GM18519 (cell line): ENCODE measurements around the gene RMND5A.

Source experiments
- ATAC-seq: cut with Tn5 transposase; IDR thresholded peaks from one replicate; pipeline ENCODE4 v1.9.1; 2021; ENCODE audit warnings: mild to moderate bottlenecking, moderate library complexity; ENCODE audit not compliant: unreplicated experiment, low FRiP score

The RMND5A gene

GRCh38 chr2:86760371-86760770, 40.3 kb downstream of the RMND5A start:
- ATAC-seq: no peak

DNA sequence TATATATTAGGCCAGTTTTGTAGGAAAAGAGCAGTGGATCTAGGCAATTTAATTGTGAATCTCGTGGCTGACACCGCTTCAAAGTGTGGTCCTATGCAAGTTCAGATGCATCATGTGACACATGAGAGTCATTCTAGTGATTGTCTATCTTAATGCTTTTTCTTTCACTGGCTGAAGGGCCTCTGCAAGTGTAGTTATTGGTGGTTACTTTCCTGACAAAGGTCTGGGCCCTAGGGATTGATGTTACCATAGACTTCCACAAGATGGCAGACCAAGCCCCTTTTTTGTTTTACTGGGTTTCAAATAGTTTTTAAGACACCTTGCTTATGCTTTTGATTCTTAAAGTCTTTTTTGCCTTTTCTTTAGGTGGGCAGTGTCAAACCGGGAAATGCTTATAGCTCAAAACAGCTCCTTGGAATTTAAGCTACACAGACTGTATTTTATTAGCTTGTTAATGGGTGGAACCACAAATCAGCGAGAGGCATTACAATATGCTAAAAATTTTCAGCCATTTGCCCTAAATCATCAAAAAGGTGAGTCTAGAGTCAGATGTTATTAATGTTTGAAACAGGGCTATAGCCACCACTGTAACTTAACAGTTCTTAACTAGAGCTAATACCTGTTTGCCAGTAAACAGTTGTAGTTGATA, 44.7 kb downstream of the RMND5A start:
- ATAC-seq: no peak

- ATAC-seq: no peak
Observed at GRCh38 chr2:86765310-86765695, 45.2 kb downstream of the RMND5A start.

DNA sequence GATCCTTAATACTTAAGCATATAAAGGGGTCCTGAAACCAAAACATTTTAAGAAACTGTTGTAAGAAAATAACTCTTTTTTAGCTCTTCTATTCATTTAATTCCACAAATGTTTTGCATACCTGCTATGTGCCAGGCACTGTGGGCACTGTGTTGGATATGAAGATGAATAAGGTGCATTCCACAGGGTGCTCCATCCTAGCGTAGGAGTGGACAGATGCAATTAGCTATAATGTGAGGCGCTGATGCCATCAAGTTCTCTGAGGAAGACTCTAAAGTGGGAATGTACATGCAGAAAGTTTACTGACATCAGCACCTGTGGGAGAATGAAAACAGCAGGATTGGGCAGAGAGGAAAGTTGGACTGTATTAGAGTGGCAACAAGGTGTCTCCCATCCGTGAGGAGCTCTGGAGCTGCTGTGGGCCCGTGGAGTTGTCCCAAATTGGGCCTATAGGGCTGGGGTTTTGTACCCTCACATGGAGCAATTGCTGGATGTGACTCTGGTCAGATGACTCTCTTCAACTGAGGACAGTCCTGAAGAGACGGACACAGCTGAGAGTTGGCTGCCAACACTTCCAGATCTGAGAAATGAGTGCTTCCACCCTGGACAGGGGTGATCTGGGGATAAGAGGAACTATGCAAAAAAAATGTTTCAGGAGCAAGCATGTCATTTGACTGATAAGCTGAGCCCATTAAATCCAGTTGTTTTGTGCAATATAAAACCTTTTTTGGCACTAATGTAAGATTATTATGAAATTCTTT, 48.3 kb downstream of the RMND5A start:
- no peak for ATAC-seq

DNA sequence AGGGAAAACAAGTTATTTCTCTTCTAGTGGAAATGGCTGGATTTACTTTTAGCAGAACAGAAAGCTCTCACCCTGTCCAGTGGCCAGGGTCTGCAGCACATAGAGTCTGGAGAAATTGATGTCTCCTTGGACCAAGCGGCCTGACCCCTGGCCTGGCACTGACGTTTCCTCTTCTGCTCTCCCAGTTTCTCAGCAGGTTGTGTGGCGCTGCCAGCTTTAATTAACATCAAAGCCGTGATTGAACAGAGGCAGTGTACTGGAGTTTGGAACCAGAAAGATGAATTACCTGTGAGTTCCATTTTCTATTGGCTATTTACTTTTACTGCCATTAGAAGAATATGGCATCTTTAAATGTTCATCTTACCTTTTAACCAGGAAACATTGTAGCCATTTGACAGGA, 49.7 kb downstream of the RMND5A start:
- ATAC-seq: no peak

DNA sequence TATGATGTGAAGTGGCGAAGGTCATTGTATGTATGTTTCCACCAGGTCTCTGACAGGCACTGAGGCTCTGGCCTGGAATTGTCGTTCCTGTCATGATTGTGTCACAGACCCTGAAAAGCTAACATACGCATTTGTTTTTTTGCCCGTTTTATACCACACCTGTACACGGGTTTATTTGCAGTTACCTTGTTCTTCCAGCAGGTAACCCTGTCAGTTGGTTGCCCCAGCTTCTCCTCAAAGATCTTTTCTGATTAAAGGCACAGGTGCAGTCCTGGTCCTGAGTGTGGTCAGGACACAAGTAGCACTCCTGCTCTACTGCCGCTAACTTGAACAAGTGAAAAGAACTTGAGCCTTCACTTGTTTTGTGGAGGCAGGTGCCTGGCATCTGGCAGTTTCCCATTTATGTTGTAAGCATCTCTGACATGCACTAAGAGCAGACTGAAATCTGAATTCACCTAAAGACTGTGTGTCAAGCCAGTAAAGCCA, 50.8 kb downstream of the RMND5A start:
- ATAC-seq: no peak

DNA sequence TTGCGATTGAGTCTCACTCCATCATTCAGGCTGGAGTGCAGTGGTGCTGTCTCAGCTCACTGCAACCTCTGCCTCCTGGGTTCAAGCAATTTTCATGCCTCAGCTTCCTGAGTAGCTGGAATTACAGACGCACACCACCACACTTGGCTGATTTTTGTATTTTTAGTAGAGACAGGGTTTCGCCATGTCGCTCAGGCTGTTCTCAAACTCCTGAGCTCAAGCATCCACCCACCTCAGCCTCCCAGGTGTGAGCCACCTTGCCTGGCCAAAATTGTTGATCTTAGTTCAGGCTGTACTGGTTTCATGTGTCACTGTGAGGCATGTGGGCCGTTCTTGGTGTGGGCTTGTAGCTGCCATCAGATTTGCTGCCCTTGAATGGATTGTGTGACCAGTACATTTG, 52.5 kb downstream of the RMND5A start:
- no peak for ATAC-seq

DNA sequence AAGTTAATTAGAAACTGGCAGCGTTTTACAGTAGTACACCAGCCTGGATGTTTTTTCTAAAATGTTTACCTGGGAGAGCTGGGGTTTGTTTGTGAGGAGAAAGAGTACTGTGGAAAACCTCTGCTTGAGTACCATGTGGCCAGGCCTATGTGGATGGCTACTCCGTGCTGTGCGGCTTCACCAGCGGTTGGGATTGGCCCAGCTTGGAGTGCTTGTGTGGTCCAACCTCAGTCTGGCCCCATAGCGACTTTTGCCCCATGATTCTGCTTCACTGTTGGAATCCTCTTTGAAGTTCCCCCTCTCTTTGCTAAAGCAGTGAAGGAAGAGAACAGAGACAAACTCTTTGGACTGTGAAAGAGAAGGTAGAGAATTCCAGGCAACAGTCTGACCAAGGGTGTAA, 54.8 kb downstream of the RMND5A start:
- ATAC-seq: no peak

DNA sequence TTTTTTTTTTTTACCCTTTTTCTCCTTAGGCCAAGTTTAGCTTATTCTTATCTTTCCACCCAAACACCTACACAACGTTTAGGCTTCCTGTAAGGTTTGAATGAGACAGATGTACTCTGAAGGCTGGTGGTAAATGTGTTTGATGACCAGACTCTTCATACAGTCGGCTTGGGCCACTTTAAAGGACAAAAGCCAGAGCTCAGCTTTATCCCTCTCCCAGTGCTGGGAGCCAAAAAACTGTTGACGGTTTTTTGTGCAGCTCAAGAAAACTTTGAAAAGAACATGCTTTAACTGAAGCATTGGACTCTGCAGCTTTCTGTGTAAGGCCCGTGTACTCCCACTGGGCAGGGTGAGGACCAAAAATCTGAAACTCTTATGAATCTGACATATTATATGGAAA, 55.2 kb downstream of the RMND5A start:
- no peak for ATAC-seq

DNA sequence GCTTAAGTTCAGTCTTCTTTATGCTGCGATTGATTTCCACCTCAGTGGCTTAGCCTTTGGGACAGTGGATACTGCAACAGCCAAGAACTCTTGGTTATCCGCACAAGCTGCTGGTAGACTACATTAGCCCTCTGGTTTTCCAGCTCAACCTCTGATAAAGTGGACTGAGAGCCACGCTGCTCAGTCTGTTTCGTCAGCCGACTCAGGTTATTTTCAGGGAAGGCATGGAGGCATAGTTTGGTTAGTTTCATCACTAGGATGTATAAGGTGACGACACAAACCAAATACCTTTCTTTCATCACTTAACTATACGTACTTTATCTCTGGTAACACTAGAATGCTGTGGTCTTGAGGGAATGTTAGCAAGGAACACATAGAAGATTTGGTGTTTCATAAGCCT, 56.4 kb downstream of the RMND5A start:
- ATAC-seq: no peak

DNA sequence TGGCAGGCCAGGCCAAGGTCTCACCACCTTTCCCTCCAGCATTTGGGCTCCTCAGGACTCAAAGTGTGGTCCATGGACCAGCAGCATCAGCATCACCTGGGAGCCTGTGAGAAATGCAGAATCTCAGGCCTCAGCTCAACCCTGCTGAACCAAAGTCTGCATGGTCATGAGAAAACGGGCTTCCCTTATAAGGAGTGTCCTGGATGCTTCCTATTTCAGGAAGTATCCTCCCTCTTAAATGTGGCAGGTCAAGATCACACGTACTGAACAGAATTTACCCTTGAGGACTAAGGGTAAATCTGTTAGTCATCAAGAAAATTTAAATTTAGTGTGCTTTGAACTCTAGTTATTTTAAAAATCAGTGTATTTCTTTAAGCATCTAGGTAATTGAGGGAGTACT, 58.9 kb downstream of the RMND5A start:
- no peak for ATAC-seq

GRCh38 chr2:86779971-86780370, 59.9 kb downstream of the RMND5A start:
- ATAC-seq: no peak

- no peak for ATAC-seq
Observed at GRCh38 chr2:86781363-86781762, 61.3 kb downstream of the RMND5A start.

GRCh38 chr2:86782748-86783147, 62.7 kb downstream of the RMND5A start:
- ATAC-seq: no peak

DNA sequence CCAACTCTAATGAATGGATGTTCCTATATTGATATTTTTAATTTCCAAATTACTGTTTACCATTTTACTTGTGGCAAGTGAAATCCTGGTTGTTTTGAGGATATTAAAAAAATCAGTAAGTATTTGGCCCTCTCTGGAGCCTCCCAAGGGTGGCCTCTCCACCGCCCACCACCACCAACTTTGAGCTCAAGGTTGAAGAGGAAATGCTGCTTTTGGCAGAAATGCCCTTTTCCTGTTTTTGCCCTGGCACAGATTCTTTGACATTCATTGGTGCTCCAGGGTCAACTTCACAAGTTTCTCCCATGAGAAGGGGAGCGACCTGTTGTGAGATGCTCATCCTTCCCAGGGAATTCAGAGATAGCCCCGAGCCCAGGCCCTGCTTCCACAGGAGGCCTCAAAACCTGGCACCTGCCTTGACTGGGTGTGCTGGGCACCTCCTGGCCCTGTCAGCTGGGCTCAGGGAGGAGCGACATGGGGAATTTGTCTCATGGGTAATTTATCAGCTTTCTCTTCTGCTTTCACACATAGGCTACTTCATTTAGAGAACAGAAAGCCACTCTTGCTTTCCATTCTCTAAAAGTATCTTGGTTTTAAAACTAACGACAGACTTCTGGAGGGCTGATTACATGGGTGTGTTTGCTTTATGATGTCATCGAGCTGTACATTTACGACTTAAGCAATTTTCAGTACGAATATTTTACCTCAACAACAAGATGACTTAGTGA, 63.7 kb downstream of the RMND5A start:
- ATAC-seq: peak; percentile 86

GRCh38 chr2:86785456-86785855, 65.4 kb downstream of the RMND5A start:
- ATAC-seq: no peak

DNA sequence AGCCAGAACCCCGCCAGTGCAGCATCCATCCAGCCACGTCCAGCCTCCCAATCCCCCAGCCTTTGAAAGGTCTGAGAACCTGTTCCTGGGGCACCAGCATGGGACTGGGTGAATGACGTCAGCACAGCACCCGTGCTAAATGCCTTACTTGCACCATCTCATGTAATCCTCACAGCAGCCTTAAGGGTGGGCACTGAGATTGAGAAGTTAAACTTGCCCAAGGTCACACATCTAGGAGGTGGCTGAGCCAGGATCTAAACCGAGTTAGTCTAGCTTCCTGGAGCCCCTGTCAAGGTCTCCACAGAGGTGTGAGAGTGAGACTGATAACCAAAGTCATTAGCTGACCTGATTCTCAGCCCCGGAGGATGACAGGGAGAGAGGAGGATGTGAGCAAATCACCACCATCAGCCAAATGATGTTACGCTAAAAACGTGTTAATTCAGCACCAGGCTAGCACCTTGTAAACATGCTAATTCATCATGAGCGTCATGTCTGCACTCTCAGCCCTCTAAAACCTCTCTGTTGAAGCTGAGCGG, 66.0 kb downstream of the RMND5A start:
- no peak for ATAC-seq

GRCh38 chr2:86787736-86788135, 67.6 kb downstream of the RMND5A start:
- no peak for ATAC-seq

- no peak for ATAC-seq
Observed at GRCh38 chr2:86788165-86788564, 68.1 kb downstream of the RMND5A start.

DNA sequence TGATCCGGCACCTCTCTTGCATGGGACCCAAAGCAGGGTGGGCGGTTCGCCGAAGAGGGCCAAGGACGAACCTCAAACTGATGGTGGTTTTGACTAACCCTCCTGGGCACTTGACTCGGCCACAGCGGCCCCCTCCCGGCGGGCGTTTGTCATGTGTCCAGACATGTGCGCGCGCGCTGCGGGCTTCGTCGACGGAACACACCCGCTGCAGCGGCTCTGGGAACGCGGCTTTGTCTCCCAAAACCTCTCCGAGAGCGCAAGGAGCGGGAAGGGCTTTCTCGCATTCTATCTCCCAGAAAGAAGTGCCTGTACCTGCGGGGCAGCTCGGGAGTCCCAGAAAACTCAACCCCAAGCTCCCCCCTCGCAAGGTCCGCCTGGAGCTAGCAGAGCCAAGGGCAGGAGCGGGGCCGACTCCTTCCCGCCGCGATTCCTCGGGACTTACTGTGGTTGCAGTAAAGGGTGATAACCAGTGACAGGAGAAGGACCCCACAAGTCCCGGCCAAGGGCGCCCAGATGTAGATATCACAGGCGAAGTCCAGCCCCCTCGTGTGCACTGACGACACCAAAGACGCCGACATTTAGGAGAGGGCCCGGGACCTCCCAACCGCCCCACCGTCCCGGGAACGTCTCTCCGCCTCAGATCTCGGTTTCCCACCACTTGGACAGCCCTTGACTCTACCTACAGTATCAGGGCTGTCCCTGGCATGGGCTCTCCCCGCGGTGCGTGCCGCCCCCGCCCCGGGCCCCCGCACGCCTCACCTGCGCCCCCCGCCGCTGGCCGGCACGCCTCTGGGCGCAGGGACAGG, 69.0 kb downstream of the RMND5A start:
- no peak for ATAC-seq
